IPS-18a (cell line): ENCODE data around the gene ILKAP.

Experiments
- H3K27ac ChIP-seq: one replicate; pipeline ENCODE4 v1.5.1; 2013; ENCODE audit warnings: low read length
- H3K27me3 ChIP-seq: one replicate; pipeline ENCODE4 v1.6.1; 2013; ENCODE audit warnings: mild to moderate bottlenecking, low read length; ENCODE audit not compliant: control insufficient read depth, insufficient read depth
- H3K36me3 ChIP-seq: one replicate; pipeline ENCODE4 v1.6.1; 2013; ENCODE audit warnings: low read depth, low read length; ENCODE audit not compliant: control insufficient read depth
- H3K4me1 ChIP-seq: one replicate; pipeline ENCODE4 v1.6.1; 2013; ENCODE audit warnings: low read depth, low read length; ENCODE audit not compliant: control insufficient read depth
- H3K4me3 ChIP-seq: one replicate; pipeline ENCODE4 v1.5.1; 2013; ENCODE audit warnings: low read length
- H3K9ac ChIP-seq: one replicate; pipeline ENCODE4 v1.6.1; 2013; ENCODE audit warnings: mild to moderate bottlenecking, low read length, moderate library complexity
- H3K9me3 ChIP-seq: one replicate; pipeline ENCODE4 v1.6.1; 2013; ENCODE audit warnings: low read depth, low read length; ENCODE audit not compliant: control insufficient read depth

ILKAP gene

GRCh38 chr2:238233625-238234024 is 30.1 kb upstream of the ILKAP start:
- no peaks in the 10 kb centered on the region for H3K9me3 ChIP-seq
- H3K9ac ChIP-seq = no peak overlapping the region
- no peak overlapping the region for H3K4me3 ChIP-seq
- H3K36me3 ChIP-seq = no peaks in the 10 kb centered on the region
- H3K27ac ChIP-seq = no peak overlapping the region
- H3K27me3 ChIP-seq = peaks cover 59% of the 10 kb centered on the region
- peaks cover 3% of the 10 kb centered on the region for H3K4me1 ChIP-seq

- H3K27ac ChIP-seq = no peak overlapping the region
- H3K4me3 ChIP-seq = no peak overlapping the region
- H3K4me1 ChIP-seq = peaks cover 3% of the 10 kb centered on the region
- H3K9ac ChIP-seq = no peak overlapping the region
- H3K36me3 ChIP-seq = no peaks in the 10 kb centered on the region
- H3K27me3 ChIP-seq = peaks cover 41% of the 10 kb centered on the region
- no peaks in the 10 kb centered on the region for H3K9me3 ChIP-seq
Observed at GRCh38 chr2:238231809-238232208, 28.3 kb upstream of the ILKAP start.

GRCh38 chr2:238231251-238231793 is 27.8 kb upstream of the ILKAP start:
- no peak overlapping the region for H3K27ac ChIP-seq
- no peak overlapping the region for H3K9ac ChIP-seq
- peaks cover 36% of the 10 kb centered on the region for H3K27me3 ChIP-seq
- H3K4me3 ChIP-seq = peak overlapping the region; percentile 61
- H3K4me1 ChIP-seq = peaks cover 3% of the 10 kb centered on the region
- no peaks in the 10 kb centered on the region for H3K9me3 ChIP-seq
- no peaks in the 10 kb centered on the region for H3K36me3 ChIP-seq

GRCh38 chr2:238230699-238231098 is 27.2 kb upstream of the ILKAP start:
- peak overlapping the region; percentile 61 for H3K4me3 ChIP-seq
- H3K27me3 ChIP-seq = peaks cover 29% of the 10 kb centered on the region
- no peak overlapping the region for H3K27ac ChIP-seq
- H3K9me3 ChIP-seq = no peaks in the 10 kb centered on the region
- H3K4me1 ChIP-seq = peaks cover 3% of the 10 kb centered on the region
- H3K9ac ChIP-seq = no peak overlapping the region
- H3K36me3 ChIP-seq = no peaks in the 10 kb centered on the region

- Histone ChIP-seq H3K9ac (no peak overlapping the region), H3K4me3 (no peak overlapping the region), H3K27me3 (peaks cover 22% of the 10 kb centered on the region), H3K4me1 (peaks cover 3% of the 10 kb centered on the region), H3K27ac (no peak overlapping the region), H3K36me3 (no peaks in the 10 kb centered on the region), H3K9me3 (no peaks in the 10 kb centered on the region)
Observed at GRCh38 chr2:238228700-238229099, 25.2 kb upstream of the ILKAP start.

GRCh38 chr2:238227587-238228032 is 24.1 kb upstream of the ILKAP start:
- no peak overlapping the region for H3K4me3 ChIP-seq
- no peak overlapping the region for H3K27ac ChIP-seq
- H3K4me1 ChIP-seq = peaks cover 3% of the 10 kb centered on the region
- H3K27me3 ChIP-seq = peaks cover 22% of the 10 kb centered on the region
- no peaks in the 10 kb centered on the region for H3K36me3 ChIP-seq
- no peaks in the 10 kb centered on the region for H3K9me3 ChIP-seq
- H3K9ac ChIP-seq = no peak overlapping the region

GRCh38 chr2:238226698-238227586 is 23.4 kb upstream of the ILKAP start:
- no peaks in the 10 kb centered on the region for H3K36me3 ChIP-seq
- H3K27ac ChIP-seq = no peak overlapping the region
- H3K4me1 ChIP-seq = peaks cover 3% of the 10 kb centered on the region
- no peaks in the 10 kb centered on the region for H3K9me3 ChIP-seq
- peaks cover 22% of the 10 kb centered on the region for H3K27me3 ChIP-seq
- no peak overlapping the region for H3K4me3 ChIP-seq
- H3K9ac ChIP-seq = no peak overlapping the region

- Histone ChIP-seq H3K4me3 (no peak overlapping the region), H3K27me3 (peaks cover 19% of the 10 kb centered on the region), H3K9ac (no peak overlapping the region), H3K9me3 (no peaks in the 10 kb centered on the region), H3K27ac (no peak overlapping the region), H3K36me3 (no peaks in the 10 kb centered on the region), H3K4me1 (peaks cover 3% of the 10 kb centered on the region)
Observed at GRCh38 chr2:238225911-238226697, 22.6 kb upstream of the ILKAP start.

GRCh38 chr2:238225121-238225520 is 21.6 kb upstream of the ILKAP start:
- Histone ChIP-seq H3K9ac (no peak overlapping the region), H3K4me3 (no peak overlapping the region), H3K27me3 (peaks cover 9% of the 10 kb centered on the region), H3K27ac (no peak overlapping the region), H3K36me3 (no peaks in the 10 kb centered on the region), H3K4me1 (no peaks in the 10 kb centered on the region), H3K9me3 (no peaks in the 10 kb centered on the region)

- peaks cover 3% of the 10 kb centered on the region for H3K27me3 ChIP-seq
- no peak overlapping the region for H3K9ac ChIP-seq
- H3K4me1 ChIP-seq = no peaks in the 10 kb centered on the region
- no peak overlapping the region for H3K27ac ChIP-seq
- H3K36me3 ChIP-seq = no peaks in the 10 kb centered on the region
- H3K9me3 ChIP-seq = no peaks in the 10 kb centered on the region
- no peak overlapping the region for H3K4me3 ChIP-seq
Observed at GRCh38 chr2:238224356-238225035, 21.0 kb upstream of the ILKAP start.

GRCh38 chr2:238220892-238221521 is 17.5 kb upstream of the ILKAP start:
- no peaks in the 10 kb centered on the region for H3K4me1 ChIP-seq
- no peaks in the 10 kb centered on the region for H3K36me3 ChIP-seq
- H3K27ac ChIP-seq = no peak overlapping the region
- no peaks in the 10 kb centered on the region for H3K27me3 ChIP-seq
- no peak overlapping the region for H3K9ac ChIP-seq
- H3K4me3 ChIP-seq = no peak overlapping the region
- no peaks in the 10 kb centered on the region for H3K9me3 ChIP-seq
